Colon (tissue), 2 donors: Measurements from ENCODE around the gene CHERP.
"Not testable (repeated sequence)": the region's sequence is repeated elsewhere in the genome, so short reads cannot be mapped to it uniquely, and the experiment has no call there.

ENCODE experiments used
- FAIRE-seq: peaks from 2 replicates; lab custom pipeline; 2012; peaks lifted over from hg19 to GRCh38; lab: Jason Lieb, UNC
- donor health status: control.
- donor health status: control.

CHERP gene

DNA sequence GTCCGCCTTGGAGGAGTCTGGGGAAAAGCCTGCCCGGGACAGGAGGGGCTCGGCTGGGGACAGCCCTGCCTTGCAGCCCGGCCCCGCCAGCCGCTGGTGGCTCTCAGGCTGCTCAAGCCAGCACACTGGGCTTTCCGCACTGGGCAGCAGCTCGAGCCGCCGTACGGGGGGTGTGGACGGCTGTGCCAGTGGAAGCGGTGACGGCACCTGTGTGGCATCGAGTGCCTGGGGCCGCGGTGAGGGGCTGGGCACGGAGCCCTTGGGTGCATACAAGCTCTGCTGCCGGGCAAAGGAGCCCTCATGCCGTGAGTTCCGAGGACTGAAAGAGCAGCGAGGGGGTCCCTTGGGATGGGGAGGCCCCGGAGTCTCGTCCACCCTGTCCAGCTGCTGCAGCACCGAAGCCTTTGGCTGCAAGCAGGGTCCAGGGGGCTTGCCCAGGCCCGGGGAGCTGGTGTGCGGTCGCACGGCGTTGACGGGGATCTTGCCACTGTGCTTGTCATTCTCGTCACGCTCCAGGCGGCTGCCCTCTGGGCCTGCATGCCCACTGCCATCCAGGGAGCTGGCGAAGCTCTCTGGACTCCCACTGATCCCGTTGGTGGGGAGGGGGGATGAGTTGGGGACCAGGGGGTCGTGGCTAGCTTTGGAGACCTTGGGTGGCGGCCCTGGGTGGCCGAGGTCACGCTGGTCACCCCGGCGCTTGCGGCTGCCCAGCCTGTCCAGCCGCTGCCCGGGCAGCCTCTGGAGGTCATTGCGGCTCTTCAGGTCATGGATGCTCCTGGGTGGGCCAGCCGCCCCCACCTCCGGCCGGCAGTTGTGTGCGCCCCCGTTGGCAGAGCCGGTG lies 34.7 kb upstream of the CHERP start:
- no peak for FAIRE-seq

DNA sequence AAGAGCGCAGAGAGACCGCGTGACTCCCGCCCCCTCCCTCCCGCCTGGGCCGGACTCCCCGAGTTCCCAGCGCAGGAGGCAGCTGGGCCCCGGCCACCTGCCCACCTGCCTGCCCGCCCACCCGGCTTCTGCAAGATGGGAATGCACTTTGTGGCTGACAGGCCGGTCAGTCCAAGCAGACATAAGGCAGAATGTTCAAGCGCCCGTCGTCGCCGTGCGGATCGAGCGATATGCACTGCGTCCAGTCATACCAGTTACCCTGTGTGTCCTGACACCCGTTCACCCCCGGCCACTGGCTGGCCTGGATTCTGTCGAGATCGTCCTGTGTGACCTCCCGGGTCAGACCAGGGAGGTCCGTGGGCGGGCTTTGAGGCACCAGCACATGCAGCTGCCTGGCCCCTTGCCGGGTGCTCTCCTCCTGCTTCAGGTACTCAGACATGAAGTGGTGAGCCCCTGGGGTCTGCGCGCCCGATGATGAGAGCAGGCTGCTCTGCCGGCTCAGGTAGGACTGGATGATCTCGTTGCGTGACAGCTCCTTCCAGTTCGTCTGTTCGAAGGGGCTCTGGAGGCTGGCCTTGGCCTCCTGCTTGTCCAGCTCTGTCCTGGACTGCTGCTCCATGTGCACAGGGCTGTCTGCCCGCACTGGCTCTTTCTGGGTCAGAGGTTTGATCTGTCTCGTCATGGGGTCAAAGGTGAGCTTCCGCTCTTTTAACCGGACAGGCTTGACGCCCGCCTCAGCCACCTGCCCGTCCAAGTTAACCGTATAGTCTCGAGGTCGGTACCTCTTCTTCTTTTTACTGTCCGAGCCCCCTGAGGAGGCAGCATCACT lies 33.8 kb upstream of the CHERP start:
- no peak for FAIRE-seq

DNA sequence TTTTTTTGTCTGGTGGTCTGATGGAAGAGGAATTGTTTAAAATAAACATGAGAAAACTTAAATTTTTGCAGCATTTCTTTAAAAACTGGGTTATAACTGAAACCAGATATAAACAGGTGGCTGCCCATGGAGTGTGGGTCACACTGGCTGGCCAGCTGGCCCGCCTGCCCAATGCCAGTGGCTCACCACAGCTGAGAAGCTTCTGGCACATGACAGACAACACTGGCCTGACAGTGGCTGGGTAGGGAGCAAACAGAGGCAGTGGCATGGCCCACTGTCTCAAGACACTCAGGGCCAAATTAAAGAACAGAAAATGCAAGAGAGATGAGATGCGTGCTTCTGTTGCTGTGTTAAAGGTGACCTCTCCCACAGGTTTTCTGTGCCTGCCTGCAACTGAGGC lies 33.0 kb upstream of the CHERP start:
- FAIRE-seq = no peak

DNA sequence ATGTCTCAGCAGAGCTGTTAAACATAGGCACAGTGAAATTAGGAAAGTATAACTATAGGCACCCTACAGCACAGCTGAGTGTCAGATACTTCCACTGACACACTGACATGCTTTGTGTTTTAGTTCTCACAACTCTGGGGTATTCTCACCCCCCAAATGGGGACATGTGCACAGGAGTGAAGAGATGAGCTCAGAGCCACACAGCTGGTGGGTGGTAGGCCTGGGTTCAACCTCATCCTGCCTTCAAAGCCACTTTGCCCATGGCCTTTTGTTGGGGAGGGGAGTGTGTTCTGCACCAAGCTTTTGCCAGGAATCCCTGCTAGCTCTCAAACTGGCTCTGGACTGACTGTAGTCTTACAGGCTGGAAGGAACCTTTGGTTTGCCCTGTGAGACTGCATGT lies 31.7 kb upstream of the CHERP start:
- FAIRE-seq = no peak

DNA sequence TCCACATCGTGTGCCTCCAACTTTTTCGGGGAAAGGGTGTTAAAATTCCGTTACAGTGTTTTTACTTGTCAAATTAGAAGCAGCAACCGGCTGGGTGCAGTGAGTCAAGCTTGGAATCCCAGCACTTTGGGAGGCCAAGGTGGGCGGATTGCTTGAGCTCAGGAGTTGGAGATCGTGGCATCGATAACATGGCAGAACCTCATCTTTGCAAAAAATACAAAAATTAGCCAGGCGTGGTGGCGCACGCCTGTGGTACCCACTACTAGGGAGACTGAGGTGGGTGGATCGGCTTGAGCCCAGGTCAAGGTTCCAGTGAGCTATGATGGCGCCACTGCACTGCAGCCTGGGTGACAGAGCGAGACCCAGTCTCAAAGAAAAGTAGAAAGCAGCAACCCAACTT lies 31.1 kb upstream of the CHERP start:
- no peak for FAIRE-seq

DNA sequence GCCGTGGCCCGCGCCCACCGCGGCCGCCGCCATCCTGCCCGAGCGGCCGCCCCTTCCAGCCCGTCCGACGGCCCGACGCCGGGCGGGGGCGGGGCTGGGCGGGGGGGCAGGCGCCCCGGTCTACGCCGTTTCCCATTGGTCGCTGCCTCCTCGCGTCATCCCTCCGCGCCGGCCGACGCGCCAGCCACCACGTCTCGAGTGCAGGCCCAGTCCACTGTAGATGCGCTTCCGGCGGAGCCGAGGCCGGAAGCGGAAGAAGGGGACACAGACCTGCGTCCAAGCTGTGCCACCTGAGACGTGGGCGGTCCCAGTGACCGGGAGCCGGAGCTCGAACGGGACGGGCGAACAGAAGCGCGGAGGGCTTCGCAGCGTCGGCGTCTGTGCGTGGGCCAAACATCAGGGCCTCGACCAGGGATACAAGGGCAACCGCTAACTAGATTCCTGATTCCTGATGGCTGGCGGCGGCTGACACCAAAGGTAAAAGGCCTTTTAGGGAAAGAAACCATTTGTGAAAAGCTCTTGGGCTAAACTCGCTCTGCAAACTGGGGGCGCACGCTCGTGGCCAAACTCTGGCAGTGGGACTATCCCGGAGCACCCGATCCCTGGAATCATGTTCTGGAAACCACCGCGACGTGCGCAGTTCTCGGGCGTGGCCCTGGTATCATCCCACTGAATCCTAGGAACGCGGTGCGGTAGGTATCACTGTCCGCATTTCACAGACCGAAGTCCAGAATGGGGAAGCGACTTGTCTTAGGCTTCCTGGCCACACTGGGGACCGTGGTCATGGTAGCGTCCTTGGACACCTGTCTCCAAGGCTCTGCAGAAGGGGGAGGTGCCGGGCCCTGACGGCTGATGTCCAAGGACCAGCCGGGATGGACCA lies 30.3 kb upstream of the CHERP start, which contains the start of gene SLC35E1:
SLC35E1 (minus strand) TSS at position 84 of the 880 bp plus-strand sequence; CDS start at position 33, 51 bp downstream.
- no peak for FAIRE-seq

DNA sequence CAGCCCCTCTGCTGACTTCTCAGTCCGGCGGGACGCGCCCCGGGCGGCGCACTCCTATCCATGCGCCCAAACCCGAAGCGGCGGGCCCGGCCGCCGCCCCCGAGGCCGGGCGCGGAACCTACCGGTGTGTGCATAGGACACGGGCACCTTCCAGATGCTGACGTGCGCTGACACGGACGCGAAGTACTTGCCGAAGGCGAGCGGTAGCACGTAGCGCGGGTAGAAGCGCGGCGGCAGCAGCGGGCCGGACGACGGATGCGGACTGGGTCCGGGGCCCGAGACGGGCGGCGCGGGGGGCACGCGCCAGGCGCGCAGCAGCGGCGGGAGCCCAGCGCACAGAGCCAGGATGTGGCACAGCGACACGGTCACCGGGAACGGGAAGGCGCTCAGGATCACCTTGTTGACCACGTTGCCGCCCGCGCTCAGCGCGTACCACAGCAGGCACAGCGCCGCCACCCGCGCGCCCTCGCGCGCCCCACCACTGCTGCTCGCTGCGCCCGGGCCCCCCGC lies 29.6 kb upstream of the CHERP start:
- no peak for FAIRE-seq

DNA sequence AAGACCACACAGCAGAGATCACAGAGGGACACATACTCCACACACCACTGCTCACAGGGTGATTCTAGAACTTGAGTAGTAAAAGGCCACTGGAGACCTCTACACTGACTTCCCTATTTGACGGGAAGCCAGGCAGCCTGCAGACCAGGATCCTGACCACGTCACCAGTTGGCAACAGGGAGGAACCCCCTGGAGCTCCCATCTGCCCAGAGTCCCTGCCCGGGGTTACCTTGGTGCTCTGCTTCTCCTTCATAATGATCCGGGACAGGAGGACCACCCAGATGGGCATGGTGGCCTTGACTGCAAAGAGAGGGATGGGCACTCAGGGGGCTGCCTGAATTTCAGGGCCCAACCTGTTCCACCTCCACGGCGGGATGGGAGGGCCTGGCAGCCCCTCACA lies 29.0 kb upstream of the CHERP start:
- no peak for FAIRE-seq

DNA sequence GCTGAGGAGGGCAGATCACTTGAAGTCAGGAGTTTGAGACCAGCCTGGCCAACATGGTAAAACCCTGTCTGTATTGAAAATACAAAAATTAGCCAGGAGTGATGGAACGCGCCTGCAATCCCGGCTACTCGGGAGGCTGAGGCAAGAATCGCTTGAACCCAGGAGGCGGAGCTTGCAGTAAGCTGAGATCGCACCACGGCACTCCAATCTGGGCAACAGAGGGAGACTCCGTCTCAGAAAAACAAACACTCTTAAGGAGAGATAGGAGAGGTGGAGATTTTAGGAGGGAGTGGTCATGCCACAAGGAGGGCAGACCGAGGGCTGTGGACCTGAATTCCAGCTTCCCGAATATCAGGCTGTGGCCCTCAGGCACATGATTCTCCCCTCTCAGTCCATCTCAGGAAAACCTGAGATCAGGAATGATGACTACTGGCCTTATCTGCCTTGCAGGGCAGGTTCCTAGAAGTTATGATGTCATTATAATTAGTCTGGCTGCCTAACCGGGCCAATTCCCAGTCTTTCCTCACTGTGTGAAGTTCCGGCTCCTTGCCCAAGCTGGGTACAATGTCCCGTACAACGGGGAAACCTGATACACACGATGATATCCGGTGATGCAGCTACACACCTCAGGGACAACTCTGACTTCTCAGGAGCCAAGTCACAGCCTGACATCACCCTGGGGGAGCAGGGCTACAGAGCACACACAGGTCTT lies 27.5 kb upstream of the CHERP start:
- FAIRE-seq = no peak

DNA sequence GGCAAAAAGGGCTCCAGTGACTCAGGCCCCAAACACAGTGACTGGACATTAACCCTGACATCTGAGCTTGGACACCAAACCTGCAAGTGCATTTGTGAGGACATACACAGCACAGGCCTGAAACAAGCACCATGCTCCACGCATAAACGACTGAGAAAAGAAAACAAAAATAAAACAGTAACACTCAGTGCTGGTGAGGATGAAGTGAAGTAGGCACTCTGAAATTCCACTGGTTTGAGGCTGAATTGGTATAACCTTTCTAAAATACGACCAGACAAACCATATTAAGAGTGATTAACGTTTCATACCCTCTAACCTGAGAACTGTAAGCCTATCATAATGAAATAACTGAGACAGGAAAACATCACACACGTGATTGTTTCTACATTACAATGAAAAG lies 24.5 kb upstream of the CHERP start:
- no peak for FAIRE-seq

DNA sequence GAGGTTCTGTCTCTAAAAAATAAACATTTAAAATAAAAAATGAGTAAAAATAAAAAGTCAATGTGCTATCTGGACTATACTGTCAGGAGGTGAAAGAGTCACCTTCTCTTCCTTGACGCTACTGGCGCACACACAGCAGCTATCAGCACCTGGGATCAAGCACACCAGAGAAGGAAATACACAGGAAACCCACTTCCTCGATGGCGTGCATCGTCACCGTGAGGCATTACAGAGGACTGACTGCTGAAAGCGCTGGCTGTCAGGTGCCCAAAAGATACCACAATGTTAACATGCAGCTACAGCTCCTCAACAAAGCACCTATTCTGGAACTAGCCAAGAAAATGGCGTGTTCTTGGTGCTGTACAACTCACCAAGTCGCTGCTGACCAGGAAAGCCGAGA lies 23.9 kb upstream of the CHERP start:
- no peak for FAIRE-seq

DNA sequence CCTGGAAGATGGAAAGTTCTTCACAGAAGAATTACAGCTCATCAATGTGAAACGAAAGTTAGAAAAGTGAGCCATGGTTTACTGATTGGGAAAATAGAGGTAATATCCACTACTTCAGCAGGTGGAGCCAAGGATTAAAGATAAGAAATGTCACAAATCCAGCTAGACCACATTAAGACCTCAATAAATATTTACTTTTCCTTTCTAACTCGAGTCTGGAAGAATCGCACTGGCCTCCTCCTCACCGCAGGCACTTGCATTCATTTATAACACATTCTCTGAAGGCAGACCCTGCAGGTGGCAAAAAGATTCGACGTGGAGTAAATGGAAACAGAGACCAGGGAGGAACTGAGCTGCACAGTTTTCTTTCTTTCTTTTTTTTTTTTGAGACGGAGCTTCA lies 22.6 kb upstream of the CHERP start:
- no peak for FAIRE-seq

DNA sequence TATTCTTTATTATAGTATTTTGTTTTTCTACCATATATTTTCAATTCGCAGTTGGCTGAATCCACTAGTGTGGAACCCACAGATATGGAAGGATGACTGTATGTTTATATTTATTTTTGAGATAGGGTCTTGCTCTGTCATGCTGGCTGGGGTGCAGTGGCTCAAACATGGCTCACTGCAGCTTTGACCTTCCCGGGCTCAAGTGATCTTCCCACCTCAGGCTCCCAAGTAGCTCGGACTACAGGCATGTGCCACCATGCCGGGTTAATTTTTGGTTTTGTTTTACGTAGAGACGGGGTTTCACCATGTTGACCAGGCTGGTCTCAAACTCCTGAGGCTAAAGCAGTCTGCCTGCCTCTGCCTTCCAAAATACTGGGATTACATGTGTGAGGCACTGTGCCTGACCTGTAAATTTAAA lies 20.4 kb upstream of the CHERP start:
- no peak for FAIRE-seq

DNA sequence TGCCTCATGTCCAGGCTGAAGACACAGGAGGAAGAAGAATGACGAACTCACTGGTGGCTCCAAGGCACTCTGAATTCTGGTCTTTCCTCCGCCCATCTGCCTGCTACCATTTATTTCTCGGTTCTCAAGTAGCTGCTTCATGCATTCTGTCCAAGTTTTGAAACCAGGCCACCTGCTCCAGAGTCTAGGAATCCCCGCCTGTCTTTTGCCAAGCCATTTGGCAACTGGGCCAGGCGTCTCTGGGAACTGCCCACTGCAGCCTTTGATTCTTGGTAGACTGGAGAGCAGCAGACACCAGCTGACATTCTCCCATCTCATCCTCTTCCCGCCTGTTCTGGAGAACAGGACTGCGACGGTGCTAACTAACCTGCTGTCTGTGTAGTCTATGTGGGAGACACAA lies 19.1 kb upstream of the CHERP start:
- FAIRE-seq = no peak

DNA sequence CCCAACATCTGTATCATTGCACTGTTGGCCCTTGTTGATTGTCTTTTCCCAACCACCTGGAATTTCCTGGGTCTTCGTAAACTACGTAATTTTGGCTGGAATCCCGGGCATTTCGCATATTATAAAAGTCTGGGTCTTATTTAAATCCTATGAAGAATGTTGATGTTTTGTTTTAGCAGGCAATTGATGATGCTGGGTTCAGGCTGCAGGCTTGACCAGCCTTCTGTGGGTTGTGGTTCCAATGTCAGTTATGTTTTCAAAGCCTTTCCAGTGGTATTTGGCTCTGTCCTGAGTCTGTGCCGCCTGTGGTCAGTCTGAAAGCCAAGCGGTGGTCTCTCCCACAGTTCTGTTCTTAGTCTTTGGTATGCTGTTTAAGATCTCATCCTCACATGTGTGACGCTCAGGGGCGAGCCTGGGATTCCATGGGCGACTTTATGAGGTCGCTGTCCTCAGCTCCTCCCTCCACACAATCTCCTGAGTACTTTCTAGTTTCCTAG lies 17.6 kb upstream of the CHERP start:
- FAIRE-seq = no peak

DNA sequence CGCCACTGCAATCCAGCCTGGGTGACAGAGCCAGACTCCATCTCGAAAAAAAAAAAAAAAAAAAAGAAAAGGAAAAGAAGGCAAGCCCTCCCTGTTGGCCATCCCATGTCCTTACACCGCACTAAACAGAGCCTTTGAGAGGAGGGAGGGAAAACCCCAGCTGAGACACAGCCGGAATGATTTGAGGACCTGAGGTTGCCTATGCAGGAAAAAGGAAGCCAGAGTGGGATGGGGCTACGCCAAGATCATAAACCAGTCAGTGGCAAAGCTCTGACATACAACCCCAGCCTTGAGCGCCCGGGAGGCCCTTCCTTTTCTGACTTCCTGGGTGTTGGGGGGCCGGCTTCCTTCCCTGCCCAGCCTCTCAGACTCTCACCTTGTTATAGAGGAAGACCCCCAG lies 12.5 kb upstream of the CHERP start:
- FAIRE-seq = no peak

DNA sequence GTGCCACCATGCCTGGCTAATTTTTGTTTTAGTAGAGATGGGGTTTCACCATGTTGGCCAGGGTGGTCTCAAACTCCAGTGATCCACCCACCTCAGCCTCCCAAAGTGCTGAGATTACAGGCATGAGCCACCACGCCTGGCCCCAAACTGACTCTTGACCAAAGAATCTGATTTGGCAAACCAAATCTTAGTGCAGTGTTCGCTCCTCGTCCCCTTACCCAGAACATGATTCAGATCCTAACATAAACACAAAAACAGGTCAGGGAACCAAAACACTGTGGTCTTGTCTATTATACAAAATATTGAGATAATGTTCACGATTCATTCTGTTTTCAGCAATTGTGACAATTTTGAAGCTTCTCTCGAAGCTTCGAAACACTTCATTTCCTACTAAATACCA lies 9.7 kb upstream of the CHERP start:
- FAIRE-seq = not testable (repeated sequence)

DNA sequence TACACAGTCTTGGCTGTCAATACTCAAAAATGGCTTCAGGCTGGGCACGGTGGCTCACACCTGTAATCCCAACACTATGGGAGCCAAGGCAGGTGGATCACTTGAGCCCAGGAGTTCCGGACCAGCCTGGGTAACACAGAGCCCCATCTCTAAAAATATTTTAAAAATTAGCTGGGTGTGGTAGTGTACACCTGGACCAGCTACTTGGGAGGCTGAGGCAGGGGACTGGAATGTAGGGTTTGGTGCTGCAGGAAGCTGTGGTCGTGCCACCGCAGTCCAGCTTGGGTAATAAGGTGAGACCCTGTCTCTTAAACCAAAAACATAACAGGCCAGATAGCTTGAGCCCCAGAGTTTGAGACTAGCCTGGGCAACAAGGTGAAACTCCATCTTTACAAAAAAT lies 6.7 kb upstream of the CHERP start:
- FAIRE-seq = no peak

DNA sequence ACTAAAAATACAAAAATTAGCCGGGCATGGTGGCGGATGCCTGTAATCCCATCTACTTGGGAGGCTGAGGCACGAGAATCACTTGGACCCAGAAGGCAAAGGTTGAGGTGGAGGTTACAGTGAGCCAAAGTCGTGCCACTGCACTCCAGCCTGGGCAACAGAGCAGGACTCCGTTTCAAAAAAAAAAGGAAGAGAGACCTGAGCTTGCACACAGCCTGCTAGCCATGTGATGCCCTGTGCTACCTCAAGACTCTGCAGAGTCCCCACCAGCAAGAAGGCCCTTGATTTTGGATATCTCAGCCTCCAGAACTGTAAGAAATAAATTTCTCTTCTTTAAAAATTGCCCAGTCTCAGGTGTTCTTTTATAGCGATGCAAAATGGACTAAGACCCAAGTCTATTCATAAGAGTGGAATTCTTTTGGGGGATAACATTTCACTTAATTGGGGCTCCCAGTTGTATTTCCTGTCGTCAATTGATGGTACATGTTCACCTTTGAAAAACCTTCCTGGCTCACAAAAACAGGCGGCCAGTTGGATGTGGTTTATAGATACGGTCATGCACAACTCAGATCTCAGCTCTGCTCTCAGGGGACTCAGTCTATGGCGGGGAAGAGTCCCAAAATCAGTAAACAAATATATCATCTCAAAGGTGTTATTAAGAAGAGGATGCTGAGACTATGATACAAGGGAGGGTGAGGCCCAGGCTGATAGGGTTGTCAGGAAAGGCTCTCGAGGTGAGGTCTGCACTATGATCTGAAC lies 2.4 kb upstream of the CHERP start:
- no peak for FAIRE-seq

DNA sequence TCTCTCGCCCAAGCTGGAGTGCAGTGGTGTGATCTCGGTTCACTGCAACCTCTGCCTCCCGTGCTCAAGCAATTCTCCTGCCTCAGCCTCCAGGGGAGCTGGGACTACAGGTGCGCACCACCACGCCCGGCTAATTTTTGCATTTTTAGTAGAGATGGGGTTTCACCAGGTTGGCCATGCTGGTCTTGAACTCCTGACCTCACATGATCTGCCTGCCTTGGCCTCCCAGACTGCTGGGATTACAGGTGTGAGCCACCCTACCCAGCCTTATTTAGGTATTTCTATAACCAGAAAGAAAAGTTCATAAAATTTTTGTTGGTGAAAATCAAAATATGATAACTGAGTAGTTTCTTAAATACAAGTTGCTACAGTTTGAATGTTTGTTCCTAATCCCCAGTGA lies 1.5 kb upstream of the CHERP start:
- FAIRE-seq = not testable (repeated sequence)
